Type B pancreatic cell (in vitro differentiated cells): ENCODE measurements around the gene XRCC1. TPM values are rescaled to one million over a fixed set of nuclear protein-coding genes. Genes with fewer than 3 reads are reported as not detected.
A peak's percentile ranks its signal among the peaks of the same experiment; 100 is the strongest.

Experiments
- DNase-seq: peaks from one replicate; pipeline ENCODE4 v3.0.0; 2021; ENCODE audit warnings: mixed read lengths; ENCODE audit not compliant: unreplicated experiment; ENCODE audit errors: extremely low spot score
- H3K27ac Mint-ChIP-seq: 2 replicates; pipeline ENCODE4 v1.8.0; 2021; ENCODE audit warnings: mild to moderate bottlenecking, mixed read lengths
- H3K27me3 Mint-ChIP-seq: 2 replicates; pipeline ENCODE4 v1.8.0; 2021; ENCODE audit warnings: mixed read lengths
- H3K36me3 Mint-ChIP-seq: 2 replicates; pipeline ENCODE4 v1.8.0; 2021; ENCODE audit warnings: mixed read lengths
- H3K4me1 Mint-ChIP-seq: one replicate; pipeline ENCODE4 v1.8.0; 2021; ENCODE audit warnings: mixed read lengths; ENCODE audit not compliant: unreplicated experiment
- H3K4me3 Mint-ChIP-seq: 2 replicates; pipeline ENCODE4 v1.8.0; 2021; ENCODE audit warnings: mild to moderate bottlenecking, mixed read lengths
- H3K9me3 Mint-ChIP-seq: 2 replicates; pipeline ENCODE4 v1.8.0; 2021; ENCODE audit warnings: mixed read lengths
- total RNA-seq: library from RNA; stranded (reverse); gene quantifications from 2 replicates; pipeline ENCODE4 v1.2.1, GENCODE V29; 2021; ENCODE audit warnings: low replicate concordance
- TF ChIP-seq, protein P1 (sequence below): fragments of 200-600 bp; sonication (generic); conservative IDR thresholded peaks from 2 replicates; pipeline ENCODE4 v1.5.0; 2021; ENCODE audit warnings: antibody characterized with exemption, mild to moderate bottlenecking

Gene XRCC1
- total RNA-seq, 1 donor from 2014 or later, result 63.7 TPM

DNA sequence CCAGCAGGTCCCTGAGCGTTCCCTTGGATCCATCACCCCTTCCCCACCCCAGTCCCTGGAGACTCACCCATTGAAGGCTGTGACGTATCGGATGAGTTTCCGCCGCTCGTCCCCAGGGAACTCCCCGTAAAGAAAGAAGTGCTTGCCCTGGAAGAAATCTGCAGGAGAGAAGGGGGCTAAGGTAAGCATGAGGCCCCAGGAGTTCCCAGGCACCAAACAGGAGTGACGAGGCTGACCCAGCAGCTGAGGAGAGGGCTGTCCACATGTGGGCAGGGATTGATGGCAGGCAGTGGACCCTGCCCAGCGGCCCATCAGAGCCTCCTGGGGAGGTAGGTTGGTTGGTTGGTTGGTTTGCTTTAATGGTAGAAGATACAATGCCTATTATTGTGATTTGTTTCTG lies 31.2 kb downstream of the XRCC1 start:
- H3K4me3 Mint-ChIP-seq, result no peak overlapping the region
- TF ChIP-seq, protein P1, sequence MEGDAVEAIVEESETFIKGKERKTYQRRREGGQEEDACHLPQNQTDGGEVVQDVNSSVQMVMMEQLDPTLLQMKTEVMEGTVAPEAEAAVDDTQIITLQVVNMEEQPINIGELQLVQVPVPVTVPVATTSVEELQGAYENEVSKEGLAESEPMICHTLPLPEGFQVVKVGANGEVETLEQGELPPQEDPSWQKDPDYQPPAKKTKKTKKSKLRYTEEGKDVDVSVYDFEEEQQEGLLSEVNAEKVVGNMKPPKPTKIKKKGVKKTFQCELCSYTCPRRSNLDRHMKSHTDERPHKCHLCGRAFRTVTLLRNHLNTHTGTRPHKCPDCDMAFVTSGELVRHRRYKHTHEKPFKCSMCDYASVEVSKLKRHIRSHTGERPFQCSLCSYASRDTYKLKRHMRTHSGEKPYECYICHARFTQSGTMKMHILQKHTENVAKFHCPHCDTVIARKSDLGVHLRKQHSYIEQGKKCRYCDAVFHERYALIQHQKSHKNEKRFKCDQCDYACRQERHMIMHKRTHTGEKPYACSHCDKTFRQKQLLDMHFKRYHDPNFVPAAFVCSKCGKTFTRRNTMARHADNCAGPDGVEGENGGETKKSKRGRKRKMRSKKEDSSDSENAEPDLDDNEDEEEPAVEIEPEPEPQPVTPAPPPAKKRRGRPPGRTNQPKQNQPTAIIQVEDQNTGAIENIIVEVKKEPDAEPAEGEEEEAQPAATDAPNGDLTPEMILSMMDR, result no peak
- H3K4me1 Mint-ChIP-seq, result no peaks in the 10 kb centered on the region
- H3K27me3 Mint-ChIP-seq, result no peaks in the 10 kb centered on the region
- DNase-seq, result no peak
- H3K36me3 Mint-ChIP-seq, result peaks cover 27% of the 10 kb centered on the region
- H3K9me3 Mint-ChIP-seq, result peaks cover 3% of the 10 kb centered on the region
- H3K27ac Mint-ChIP-seq, result no peak overlapping the region

DNA sequence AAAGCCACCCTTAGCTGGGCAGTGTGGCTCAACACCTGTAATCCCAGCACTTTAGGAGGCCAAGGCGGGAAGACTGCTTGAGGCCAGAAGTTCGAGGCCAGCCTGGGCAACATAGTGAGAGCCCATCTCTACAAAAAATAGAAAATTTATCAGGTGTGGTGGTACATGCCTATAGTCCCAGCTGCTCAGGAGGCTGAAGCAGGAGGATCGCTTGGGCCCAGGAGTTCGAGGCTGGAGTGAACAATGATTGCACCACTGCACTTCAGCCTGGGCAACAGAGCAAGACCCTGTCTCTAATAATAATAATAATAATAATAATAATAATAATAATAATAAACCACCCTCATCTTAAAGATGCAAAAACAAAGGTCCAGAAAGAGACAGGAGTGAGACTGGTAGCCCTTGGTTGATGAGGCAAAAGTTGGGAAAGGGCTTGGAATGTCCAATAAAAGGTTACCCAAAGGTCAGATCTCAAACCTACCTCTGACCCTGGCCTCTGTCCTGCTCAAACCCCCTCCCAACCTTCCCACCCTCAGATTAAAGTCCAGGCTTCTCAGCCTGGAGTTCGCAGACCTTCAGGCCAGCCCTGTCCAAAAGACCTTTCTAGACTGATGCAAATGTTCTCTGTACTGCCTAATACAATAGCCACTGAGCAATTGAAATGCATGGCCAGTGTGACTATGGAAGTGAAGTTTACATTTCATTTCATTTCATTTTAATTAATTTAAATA lies 33.2 kb downstream of the XRCC1 start:
- Mint-ChIP-seq H3K27ac (no peak overlapping the region), H3K9me3 (peaks cover 5% of the 10 kb centered on the region), H3K4me1 (no peaks in the 10 kb centered on the region), H3K4me3 (no peak overlapping the region), H3K27me3 (no peaks in the 10 kb centered on the region), H3K36me3 (peaks cover 36% of the 10 kb centered on the region)
- TF ChIP-seq, protein P1, result no peak
- DNase-seq, result no peak

DNA sequence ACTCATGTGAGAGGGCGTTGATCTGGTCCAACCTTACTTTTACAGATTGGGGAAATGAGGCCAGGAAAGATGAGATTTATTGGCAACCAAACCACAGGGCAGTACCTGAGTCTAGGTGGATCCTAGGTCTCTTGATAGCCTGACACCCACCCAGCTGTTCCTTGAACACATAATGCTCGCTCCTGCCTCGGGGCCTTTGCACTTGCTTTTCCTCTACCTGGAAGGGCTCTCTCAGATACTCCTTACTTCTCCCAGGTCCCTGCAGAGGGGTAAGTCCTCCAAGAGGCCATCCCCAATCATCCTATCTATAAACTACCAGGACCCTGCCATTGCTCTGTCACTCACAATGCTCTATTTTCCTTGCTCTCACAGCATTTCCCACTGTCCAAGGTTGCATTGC lies 34.9 kb downstream of the XRCC1 start:
- TF ChIP-seq, protein P1, result no peak
- peaks cover 5% of the 10 kb centered on the region for H3K9me3 Mint-ChIP-seq
- no peak overlapping the region for H3K4me3 Mint-ChIP-seq
- peaks cover 41% of the 10 kb centered on the region for H3K36me3 Mint-ChIP-seq
- H3K27ac Mint-ChIP-seq, result no peak overlapping the region
- peaks cover 2% of the 10 kb centered on the region for H3K4me1 Mint-ChIP-seq
- no peaks in the 10 kb centered on the region for H3K27me3 Mint-ChIP-seq
- no peak for DNase-seq

GRCh38 chr19:43538922-43539321 lies 36.4 kb downstream of the XRCC1 start:
- H3K27ac Mint-ChIP-seq, result no peak overlapping the region
- H3K27me3 Mint-ChIP-seq, result no peaks in the 10 kb centered on the region
- peaks cover 4% of the 10 kb centered on the region for H3K4me1 Mint-ChIP-seq
- no peak overlapping the region for H3K4me3 Mint-ChIP-seq
- H3K9me3 Mint-ChIP-seq, result peaks cover 5% of the 10 kb centered on the region
- TF ChIP-seq, protein P1, result no peak
- peaks cover 41% of the 10 kb centered on the region for H3K36me3 Mint-ChIP-seq
- DNase-seq, result no peak

DNA sequence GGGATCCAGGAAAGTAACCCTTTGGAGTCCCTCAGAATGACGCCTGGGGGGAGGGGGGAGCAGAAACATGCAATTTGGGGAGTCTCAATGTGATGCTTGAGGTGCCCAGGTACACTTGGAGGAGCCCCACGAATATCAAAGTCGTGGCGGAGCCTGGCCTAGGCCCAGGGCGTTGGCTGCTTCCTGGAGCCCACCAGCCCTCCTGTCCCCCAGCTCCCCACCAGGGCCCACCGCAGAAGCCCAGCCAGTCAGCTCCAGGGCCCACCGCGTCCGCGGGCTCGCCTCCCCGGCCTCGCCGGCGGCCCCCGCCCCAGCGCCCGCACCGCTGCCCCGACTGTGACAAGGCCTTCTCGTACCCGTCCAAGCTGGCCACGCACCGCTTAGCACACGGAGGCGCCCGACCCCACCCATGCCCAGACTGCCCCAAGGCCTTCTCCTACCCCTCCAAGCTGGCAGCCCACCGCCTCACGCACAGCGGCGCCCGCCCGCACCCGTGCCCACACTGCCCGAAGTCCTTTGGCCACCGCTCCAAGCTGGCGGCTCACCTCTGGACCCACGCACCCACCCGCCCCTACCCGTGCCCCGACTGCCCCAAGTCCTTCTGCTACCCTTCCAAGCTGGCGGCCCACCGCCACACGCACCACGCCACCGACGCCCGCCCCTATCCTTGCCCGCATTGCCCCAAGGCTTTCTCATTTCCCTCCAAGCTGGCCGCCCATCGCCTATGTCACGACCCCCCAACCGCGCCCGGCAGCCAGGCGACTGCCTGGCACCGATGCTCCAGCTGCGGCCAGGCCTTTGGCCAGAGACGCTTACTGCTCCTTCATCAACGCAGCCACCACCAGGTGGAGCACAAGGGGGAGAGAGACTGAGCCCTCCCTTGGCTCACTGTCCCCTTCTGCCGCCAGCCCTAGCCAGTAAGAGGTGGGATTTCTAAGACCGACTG lies 40.2 kb downstream of the XRCC1 start:
- DNase-seq, result peak; percentile 75
- Mint-ChIP-seq H3K36me3 (peaks cover 28% of the 10 kb centered on the region), H3K27ac (peak overlapping the region; percentile 48), H3K4me1 (peaks cover 4% of the 10 kb centered on the region), H3K27me3 (no peaks in the 10 kb centered on the region), H3K9me3 (peaks cover 5% of the 10 kb centered on the region), H3K4me3 (peak overlapping the region; percentile 78)
- TF ChIP-seq, protein P1, result peak; percentile 66
